HTR-8/SVneo (cell line): Measurements from ENCODE around the gene TEAD3.

Experiments
- DNase-seq: peaks from one replicate; pipeline ENCODE4 v3.0.0; 2011; ENCODE audit warnings: low spot score, mixed read lengths; ENCODE audit not compliant: insufficient read length
- FAIRE-seq: peaks from 2 replicates; lab custom pipeline; 2011; peaks lifted over from hg19 to GRCh38; lab: Jason Lieb, UNC

Gene TEAD3

DNA sequence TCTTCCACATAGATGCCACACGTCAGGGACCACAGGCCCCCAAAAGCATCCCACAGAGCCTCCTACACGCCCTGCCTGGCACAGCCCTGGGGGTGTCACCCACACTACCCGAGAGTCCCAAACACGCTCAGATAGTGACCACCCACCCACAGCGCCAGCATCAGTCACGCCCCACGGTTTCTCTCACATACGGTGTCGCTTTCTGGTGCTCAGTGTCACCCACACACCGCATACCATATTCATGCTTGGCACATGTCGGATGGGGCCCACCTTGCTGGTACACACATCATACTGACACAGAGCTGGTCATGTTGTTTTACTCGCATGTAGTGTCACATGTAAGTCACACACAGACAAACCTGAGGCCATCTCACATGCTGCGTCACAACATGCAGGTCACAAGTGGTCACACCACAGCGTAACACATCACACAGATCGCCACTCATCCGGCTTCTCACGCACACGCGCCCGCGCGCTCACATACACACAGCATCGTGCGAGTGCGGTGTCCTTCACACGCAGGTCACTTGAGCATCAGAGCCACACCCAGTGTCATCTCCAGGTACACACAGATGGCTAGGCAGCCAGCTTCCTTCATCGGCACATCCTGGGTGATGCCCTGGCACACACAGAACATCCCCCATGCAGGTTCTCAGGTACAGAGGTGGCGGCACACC, 3.4 kb downstream of the TEAD3 start:
- peak; percentile 87 for FAIRE-seq
- no peak for DNase-seq

DNA sequence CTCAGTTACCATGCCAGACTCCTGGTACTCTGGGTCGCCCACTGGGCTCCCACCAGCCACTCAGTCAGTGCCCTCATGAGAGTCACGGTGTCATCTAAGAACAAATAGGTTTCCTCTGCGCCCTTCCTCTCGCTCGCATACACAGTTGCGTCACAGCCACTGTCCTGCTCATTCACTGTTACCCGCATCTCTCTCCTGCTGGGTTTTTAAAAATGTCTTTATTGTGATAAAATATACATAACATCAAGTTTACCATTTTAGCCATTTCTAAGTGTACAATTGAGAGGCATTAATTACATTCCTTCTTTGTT, 4.0 kb downstream of the TEAD3 start:
- FAIRE-seq (no peak), DNase-seq (no peak)

DNA sequence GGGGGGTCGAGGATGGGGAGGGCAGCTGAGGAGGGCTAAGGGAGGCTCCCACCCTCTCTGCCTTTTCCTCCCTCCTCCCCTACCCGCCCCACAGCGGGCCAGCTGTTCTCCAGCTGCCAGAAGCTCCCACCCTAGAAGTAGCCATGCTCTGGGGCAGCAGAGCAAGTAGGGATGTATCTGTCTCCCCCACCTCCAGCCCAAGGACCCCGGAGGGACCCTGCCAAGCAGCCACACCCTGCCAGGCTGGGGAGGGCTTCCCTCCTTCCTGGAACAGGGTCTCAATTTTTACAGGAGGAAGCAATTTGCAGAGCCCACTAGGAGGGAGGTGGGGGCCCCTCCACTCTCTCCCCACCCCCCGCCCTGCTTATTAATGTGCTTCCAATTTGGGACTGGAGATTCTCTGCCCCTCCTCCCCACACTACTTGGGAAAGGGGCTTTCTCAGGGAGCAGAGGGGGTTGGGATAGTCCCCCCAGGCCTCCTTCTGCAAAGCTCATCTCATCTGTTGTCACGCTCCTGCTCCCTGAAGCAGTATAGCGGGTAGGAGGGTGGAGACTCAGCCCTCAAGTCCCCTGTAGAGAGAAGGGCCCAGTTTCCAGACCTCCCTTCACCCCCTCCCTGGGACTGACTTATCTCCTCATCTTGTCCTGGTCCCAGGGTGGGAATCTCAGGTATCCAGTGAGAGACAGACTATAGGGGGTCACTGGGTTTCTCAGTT, 4.5 kb downstream of the TEAD3 start:
- FAIRE-seq: no peak
- no peak for DNase-seq

DNA sequence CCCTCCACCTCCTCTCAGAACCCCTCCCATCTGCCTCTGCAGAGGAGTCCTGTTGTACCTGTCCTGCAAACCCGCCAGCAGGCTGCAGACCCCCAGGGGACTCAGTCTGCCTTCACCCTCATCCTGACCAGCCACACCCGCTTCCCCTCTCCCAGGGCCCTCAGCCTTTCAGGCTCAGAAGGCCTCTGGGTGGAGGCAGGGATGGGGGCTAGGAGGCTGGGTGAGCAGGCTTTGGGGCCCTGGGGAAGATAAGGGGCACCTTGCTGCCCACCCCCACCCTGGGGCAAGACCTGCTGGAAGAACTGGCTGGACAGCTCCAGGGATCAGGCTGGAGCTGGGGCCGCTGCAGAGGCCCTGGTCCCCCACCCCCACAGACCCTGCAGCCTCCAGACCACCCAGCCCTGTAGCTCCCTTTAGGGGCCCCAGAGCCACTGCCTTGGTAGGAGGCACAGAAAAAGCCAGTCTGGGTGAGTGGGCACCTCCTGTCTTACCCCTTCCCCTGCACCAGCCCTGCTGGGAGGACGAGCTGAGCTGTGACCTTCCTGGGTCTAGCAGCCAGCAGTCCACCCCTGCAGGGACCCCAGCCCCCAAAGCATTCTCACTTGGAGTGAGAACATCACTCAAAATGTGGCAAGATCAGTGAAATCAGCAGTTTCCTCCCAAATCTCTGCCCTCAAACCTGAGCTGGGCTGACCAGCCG, 5.2 kb downstream of the TEAD3 start:
- DNase-seq (no peak), FAIRE-seq (no peak)

DNA sequence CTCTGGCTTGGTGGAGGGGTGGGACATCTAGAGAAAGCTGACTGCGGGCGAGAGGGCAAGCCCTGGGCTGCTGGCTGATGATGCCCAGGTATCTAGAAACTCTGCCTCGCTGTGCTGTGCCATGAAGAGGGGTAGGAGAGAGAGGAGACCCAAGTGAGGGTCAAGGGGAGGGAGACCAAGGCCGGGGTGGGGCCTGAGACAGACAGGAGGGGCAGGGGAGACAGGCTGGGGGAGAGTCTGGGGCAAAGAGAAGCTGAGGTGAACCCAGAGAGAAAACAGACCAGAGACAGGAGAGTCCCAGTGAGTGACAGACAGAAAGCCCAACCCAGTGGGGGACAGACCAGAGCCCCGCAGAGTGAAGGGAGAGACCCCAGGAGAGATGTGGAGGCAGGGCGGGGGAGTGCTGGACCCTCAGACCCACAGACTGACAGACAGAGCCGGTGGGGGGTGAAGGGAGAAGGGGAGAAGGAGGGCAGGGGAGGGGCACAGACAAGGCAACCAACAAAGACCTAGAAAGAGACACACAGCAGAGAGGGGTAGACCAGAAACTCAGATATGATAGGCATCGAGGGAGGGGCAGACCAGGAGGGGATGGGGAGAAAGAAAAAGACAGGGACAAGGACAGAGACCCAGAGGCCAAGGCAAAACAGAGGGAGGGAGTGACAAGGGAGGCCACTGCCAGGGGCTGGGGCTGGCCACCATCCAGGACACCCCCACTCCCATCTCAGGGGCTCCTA, 5.9 kb downstream of the TEAD3 start:
- no peak for FAIRE-seq
- DNase-seq: no peak

DNA sequence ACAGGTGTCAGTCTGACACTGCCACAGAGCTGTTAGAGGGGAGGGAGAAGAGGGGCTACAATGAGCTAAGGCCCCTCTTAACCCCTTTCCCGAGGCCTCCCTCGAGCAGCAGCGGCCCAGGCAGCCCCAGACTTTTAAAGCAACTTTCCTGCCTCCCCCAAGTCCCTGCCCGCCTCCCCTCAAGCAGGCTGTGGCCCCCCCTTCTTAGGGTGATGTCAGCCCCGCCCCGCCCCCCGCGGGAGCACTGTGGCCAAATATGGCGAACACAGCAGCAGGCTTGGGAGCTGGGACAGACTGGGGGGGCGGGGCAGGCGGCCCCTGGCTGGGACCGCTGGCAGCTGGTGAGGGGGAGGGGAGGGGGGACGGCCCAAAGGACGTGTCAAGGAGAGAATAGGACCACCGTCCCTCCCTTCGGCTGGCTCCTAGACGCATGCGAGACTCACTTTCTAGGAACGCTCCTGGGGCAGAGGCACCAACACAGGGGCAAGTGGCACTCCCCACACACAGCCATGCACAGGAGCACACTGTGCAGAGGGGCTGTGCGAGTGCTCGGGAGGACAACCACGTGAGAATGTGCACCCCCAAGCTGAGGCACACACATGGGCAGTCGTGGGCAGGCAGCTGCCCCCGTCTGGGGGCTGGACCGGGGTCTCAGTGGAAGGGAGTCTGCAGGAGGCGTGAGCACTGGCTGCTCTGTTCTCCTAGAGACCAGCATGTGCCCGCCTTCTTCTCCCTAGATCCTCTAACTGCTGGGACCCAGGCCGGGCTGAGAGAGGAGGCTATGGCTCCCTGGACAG, 6.7 kb downstream of the TEAD3 start:
- FAIRE-seq: no peak
- no peak for DNase-seq

DNA sequence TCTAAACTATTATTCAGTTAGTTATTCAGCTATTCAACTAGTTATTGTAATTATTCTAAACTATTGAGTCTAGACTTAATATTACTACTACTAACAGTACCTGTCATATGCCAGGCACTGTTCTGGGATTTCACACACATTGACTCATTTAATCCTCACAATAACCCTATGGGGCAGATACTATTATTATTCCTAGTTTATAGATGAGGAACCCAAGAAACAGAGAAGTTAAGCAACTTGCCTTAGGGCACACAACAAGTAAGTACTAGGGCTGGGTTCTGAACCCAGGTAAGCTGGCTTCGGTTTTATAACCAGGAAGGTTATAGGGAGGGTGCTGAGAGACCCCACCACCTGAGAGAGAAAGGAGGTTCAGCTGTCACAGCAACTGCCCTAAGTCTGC, 7.8 kb downstream of the TEAD3 start:
- DNase-seq: no peak
- FAIRE-seq: no peak

DNA sequence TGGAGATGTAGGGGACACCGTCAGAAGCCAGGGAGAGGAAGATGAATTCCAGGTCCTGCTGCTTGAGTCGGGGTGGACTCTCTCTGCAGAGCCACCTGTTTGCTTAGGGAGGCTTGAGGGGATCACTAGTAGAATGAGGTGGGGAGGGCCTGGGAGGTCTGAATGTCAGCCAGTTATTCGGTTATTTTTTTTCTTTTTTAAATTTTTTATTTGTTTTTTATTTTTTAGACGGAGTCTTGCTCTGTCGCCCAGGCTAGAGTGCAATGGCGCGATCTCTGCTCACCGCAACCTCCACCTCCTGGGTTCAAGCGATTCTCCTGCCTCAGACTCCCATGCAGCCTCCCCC, 8.4 kb downstream of the TEAD3 start:
- FAIRE-seq: no peak
- DNase-seq: no peak

DNA sequence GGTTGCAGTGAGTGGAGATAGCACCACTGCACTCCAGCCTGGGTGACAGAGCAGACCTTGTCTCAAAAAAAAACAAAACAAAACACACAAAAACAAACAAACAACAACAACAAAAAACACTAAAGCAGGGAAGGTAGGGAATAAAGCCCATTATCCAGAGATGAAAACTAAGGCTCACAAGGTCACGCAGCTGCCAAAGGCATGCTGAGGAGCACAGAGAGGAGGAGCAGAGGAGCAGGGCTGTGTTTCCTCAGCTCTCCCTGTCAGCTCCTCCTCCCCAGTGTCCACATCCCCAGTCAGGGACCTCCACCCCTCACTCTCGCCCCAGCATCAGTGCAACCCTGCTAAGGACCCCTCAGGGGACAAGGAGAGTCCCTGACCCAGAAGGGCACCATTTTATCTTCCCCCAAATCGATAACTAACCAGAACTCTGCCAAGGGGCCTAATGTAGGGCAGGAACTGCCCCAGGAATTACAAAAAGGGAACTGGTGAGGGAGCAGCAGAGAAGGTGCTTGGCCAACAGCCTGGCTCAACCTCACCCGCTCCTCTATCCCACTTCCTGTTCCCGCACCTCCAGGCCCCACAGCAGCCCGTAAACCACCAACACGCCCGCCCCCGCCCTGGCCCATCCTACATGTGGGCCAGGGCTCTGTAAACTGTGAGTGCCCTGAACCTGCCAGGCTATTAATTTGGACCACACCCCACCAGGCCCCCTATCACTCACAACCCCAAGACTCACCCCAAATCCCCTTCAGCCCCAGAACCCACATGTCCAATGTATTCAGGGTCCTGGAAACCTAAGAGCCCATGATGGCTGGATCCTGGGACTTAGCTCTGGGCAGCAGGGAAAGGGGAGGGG, 9.0 kb downstream of the TEAD3 start:
- FAIRE-seq: no peak

DNA sequence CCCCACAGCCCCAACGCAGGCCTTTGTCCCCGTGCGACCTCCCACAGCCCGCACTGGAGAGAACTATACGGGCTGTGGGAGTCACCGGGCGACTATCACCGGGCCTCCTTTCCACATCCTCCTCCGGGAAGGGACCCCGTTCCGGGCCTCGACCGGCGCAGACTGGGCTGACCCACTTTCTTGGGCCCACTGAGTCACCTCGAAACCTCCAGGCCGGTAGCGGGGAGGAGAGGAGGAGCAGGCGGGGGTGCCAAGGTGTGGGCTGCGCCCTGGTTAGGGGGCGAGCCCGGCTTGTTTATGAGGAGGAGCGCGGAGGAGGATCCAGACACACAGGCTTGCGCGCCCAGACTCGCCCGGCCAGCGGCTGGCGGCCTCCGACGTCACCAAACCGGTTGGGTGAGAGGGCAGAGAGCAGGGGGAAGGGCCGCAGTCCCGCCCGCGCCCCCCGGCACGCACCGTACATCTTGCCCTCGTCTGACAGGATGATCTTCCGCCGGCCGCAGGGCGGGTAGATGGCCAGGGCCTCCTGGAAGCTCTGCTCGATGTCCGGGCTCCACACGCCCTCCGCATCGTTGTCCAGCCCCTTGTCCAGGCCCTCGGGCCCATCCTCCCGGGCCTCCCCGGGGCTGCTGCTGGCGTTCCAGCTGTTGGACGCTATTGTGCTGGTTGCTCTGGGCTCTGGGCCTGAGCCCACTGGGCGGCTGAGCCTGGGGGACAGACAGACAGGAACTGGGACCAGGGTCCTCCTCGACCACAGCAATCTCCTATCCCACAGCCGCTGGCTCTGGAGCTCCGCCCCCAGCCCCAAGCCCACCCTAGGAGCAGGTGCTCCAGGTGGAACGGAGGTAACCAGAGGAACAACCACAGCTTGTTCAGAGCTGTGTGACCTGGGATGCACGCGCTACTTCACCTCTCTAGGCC, 10.6 kb downstream of the TEAD3 start:
- DNase-seq (no peak), FAIRE-seq (no peak)

More for the DNA sequence above, 9.0 kb downstream of the TEAD3 start:
- DNase-seq: peak; percentile 41

DNA sequence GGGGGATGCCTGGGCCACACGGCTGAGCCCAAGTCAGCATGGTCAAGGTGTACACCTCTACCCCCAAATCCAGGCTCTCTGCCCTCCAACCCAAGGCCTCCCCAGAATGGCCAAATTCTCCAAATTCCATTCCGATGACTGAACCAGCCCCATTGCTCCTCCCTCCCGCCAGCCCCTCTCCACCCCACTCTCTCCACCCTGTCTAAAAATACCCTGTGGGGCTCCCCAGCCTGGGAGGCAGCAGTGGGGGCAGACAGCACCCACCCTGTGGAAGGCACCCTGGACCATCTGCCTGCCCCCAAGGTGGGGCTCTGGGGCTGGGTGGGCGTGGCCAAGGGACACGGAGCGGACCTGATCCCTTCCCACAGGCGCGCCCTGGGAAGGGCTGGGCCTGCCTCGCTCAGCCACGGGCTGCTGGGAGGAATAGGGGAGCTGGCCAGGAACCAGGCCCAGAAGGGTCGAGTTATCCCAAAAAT, 11.4 kb downstream of the TEAD3 start:
- DNase-seq: peak; percentile 71
- peak; percentile 81 for FAIRE-seq

DNA sequence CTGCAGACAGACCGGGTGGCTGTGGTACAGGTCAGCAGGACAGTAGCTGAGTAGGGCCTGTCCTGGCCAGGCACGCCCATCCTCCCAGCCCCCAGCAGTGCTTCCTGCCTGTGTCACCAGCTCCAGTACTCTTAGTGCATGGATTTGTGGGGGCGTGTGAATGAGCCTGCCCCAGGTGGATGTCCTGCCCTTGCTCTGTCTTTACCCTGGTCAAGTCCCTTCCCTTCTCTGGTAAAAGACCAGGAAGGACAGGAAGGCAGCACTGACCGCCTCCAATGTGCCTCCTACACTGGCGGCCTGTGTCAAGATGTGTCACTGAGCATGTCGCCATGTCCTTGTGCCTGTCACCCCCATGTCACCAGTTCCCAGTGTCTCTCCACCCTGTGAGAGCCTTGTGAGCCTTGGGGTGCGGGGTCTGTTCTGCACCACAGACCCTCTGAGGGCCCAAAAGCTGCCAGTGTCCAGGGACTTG, 11.9 kb downstream of the TEAD3 start:
- DNase-seq (peak; percentile 47), FAIRE-seq (peak; percentile 85)

DNA sequence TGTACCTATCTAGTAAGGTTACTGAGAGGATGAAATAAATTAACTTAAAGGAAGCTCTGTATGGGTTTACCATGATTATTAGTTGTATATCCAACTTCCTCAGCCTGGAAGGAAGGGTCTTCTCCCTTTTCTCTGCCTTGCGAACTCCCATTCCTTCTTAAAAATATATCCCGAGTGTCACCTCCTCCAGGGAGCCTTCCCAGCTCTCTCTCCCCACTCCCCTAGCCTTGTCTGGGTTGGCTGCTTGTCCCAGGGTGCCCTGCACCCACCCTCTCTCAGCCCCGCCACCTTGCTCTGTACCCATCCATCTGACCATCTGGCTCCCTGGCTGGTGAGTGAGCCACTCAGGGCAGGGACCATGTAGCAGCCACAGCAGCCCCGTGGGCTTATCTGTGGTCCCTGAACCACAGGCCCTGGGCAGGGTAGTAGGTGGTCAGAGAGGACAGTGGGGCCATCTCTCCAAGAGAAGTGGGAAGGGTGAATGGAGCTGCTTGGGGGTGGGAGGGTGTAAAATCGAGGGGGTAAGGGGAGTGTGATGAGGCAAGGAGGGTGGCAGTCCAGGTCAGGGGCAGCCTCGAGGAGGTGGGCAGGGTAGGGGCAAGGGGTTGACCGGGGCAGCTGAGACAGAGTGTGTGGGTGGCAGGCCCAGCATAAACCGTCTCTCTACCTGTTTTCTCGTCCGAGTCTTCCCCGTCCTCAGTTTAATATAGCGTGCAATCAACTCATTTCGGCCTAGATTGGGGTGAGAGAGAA, 12.8 kb downstream of the TEAD3 start:
- DNase-seq (no peak), FAIRE-seq (no peak)

DNA sequence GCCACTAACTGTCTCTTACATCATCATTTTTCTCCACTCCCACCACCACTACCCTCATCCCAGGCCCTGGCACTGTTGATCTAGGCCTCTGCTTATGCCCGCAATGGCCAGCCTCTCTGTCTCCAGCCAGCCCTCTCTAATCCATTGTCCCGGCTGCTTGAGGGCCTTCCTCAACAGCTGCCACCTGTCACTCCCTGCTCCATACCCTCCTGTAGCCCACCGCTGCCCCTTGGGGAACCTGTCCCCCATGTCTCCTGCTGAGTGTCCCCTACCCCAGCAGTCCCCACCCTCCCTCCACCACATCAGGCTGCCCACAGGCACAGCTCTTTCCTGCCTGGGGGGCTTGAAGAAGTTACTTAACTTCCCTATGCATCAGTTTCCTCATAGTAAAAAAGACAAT, 13.4 kb downstream of the TEAD3 start:
- DNase-seq: no peak

DNA sequence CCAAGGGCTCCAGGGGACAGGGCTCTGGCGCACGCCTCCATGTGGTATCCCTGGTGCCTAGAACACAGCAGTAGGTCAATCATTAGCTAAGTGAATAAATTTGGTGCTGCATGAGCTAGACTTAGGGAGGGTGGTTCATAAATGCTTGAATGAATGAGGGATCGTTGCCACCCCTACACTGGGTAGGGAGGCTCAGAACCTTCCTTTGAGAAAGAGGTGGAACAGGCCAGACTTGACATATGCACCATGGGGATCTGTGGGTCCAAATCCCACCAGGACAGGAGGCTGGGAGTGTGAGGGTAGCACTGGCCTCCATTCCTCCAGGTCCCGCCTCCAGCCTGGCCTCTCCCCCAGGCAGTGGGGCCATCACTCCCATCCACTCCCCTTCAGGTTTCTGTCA, 13.8 kb downstream of the TEAD3 start:
- DNase-seq (no peak), FAIRE-seq (no peak)

More for the DNA sequence above, 13.4 kb downstream of the TEAD3 start:
- no peak for FAIRE-seq

DNA sequence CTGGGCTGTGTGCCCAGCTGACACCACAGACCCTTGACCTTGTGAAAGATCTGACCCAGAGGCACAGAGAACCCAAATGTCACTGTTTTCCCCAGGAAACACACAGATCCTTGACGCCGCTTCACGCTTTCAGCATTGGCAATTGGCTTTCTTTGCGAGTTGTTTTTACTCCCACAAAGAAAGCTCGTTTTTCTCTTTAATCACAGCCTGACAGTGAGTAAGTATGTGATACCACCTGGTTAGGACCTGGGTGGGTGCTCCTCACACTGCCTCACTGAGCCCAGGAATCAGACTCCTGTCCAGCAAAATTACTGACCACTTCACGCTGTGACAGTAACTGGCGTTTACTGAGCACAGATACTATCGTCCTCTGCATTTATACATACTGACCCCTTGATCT, 15.7 kb downstream of the TEAD3 start:
- FAIRE-seq: no peak
- no peak for DNase-seq

DNA sequence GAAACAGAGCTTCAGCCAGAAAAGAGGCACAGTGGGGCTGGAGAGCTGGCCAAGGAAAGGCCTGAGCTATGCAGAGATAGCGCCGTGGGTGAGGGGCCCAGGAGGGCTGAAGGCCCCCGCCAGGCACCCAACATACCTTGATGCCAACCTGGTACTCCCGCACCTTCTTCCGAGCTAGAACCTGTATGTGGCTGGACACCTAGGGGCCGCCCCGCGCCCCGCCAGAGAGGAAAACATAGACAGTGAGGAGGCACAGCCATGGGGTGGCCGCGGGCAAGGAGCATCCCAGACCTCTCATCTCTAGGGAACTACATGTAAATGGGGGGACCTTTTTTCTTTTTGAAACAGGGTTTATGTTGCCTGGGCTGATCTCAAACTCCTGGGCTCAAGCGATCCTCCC, 16.7 kb downstream of the TEAD3 start:
- FAIRE-seq (no peak), DNase-seq (no peak)
